Body of pancreas (tissue), 4 donors: ENCODE results near the gene ACSS2.

ENCODE experiments used
- POLR2A ChIP-seq, 3 donors: fragments of 450-650 bp; IDR thresholded peaks; one replicate each; pipeline ENCODE4 v1.6.1; 2016; ENCODE audit warnings: antibody characterized with exemption in 3 of 3, mild to moderate bottlenecking in 2 of 3
- TF ChIP-seq, protein P1 (sequence below), 7 experiments: fragments of 450-650 bp in 4 of 7; fragments of 200-600 bp in 3 of 7; sonication (generic) in 3 of 7; IDR thresholded peaks; one replicate each; pipeline ENCODE4 v1.5.1; 2016 to 2019; ENCODE audit warnings: antibody characterized with exemption in 7 of 7

GRCh38 chr20:34949120-34949519, 72.7 kb downstream of the ACSS2 start:
- TF ChIP-seq, protein P1, sequence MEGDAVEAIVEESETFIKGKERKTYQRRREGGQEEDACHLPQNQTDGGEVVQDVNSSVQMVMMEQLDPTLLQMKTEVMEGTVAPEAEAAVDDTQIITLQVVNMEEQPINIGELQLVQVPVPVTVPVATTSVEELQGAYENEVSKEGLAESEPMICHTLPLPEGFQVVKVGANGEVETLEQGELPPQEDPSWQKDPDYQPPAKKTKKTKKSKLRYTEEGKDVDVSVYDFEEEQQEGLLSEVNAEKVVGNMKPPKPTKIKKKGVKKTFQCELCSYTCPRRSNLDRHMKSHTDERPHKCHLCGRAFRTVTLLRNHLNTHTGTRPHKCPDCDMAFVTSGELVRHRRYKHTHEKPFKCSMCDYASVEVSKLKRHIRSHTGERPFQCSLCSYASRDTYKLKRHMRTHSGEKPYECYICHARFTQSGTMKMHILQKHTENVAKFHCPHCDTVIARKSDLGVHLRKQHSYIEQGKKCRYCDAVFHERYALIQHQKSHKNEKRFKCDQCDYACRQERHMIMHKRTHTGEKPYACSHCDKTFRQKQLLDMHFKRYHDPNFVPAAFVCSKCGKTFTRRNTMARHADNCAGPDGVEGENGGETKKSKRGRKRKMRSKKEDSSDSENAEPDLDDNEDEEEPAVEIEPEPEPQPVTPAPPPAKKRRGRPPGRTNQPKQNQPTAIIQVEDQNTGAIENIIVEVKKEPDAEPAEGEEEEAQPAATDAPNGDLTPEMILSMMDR (IDR thresholded peaks at IDR 0.05): no peak
- TF ChIP-seq POLR2A (IDR thresholded peaks at IDR 0.05): no peak
